ENCODE measurements around the gene TUBGCP6. TPM values are rescaled to one million over a fixed set of nuclear protein-coding genes. Genes with fewer than 3 reads are reported as not detected.

TUBGCP6 gene
- total RNA-seq, 4 donors from 2014 or later = 18.7 to 27.4 (median 19.2) TPM

DNA sequence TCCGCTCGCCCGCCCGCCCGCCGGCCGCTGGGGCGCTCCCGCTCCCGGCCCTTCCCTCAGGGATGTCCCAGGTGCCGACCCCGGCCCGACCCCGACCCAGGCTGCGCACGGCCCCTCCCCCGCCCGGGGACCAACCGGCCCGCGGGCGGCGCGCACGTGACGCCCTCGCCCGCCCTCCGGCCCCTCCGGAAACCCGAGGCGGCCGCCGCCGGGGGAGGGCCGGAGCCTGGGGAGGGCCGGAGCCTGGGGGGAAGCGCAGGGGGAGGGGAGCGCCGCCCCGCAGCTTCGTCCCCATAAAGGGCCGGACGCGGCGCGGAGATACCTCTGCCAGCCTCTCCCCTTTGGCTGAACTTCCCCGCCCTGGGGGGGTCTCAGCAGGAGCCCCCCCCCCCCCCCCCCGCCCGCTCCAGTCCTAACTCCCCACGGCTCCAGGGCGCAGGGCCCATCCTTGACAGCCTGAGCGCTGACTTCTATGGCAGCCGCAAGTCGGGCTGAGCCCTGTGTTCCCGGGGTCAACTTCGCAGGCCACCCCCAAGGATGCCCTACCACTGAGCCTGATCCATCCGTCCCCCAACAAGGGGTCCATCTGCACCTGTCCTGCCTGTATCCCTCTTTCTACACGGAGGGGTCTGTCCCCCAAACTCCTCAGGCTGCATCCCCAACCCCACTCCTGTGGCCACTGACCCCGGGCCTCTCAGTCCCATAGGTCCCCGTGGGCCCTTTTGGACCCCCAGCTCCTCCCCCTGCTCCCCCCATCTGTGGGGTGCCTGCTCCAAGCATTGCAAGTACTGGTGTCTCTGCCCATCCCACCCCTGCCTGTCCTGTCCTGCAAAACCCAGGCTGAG, 17.0 kb upstream of the TUBGCP6 start, which contains the start of gene MAPK12:
MAPK12 (minus strand) TSS at position 69 of the 845 bp plus-strand sequence. CDS start 174 bp downstream, outside the sequence.
- in situ Hi-C loops (cut with MboI; ENCODE audit: low sequenced_read_pairs in 4 of 4) = no loop called here
- peak; percentile 55 to 84 for DNase-seq
- Histone ChIP-seq H3K36me3 (no peaks in the 10 kb centered on the region), H3K27me3 (no peaks in the 10 kb centered on the region), H3K4me1 (peaks cover 32 to 56% of the 10 kb centered on the region in 2 donors), H3K27ac (peak within 1 kb of the TSS; percentile 96 to 99 (median 98)), H3K4me3 (peak within 1 kb of the TSS; percentile 67 to 85 (median 72)), H3K9me3 (no peaks in the 10 kb centered on the region)
- ATAC-seq = peak; percentile 16 to 23
- no peak for TF ChIP-seq CTCF (IDR thresholded peaks at IDR 0.05 in 4 of 5, conservative IDR thresholded peaks at IDR 0.05 in 1 of 5)
- peak; percentile 86 to 96 for TF ChIP-seq POLR2A (IDR thresholded peaks at IDR 0.05)
- intact Hi-C loops (cut with DNase I; ENCODE audit: low total_unique reads) = no loop called here

DNA sequence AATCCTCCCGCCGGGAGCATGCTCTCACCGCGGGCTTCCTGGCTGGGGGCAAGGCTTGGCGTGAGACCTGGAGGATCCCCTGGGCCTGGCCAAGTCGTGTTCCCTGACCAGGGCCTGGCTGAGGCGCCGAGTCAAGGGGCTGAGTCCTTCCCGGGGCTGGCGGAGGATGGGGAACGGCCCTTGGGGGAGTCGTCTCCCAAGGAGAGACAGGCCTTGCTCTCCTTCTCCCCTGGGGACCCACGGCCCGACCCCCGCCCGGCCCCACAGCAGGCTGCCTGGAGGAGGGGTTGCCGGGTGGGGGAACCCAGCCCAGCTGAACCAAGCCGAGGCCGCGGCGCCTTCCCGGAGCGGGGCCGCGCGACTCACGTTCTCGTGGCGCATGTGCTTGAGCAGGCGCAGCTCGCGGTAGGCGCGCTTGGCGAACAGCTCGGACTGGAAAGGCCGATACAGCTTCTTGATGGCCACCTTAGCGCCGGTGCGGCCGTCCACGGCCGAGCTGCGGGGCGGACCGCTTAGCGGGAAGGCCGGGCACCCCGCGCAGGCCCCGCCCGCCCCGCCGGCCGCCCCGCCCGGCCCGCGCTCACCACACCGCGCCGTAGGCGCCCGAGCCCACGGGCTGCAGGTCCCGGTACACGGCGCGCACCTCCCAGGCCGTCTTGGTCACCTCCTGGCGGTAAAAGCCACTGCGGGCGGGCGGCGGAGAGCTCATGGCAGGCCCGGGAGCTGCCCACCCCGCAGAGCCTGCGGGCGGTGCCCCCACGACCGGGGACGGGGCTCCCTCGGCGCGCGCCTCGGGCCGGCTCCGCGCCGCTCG, 16.2 kb upstream of the TUBGCP6 start:
- DNase-seq (peak in 1 of 2 donors; percentile 46), ATAC-seq (peak in 1 of 2 donors; percentile 2)
- in situ Hi-C loops (cut with MboI; ENCODE audit: low sequenced_read_pairs in 4 of 4) (no loop called here), intact Hi-C loops (cut with DNase I; ENCODE audit: low total_unique reads) (no loop called here)
- H3K4me1 ChIP-seq = peaks cover 40 to 62% of the 10 kb centered on the region in 2 donors
- H3K9me3 ChIP-seq = no peaks in the 10 kb centered on the region
- H3K27ac ChIP-seq = peak overlapping the region; percentile 93 to 99 (median 98)
- no peaks in the 10 kb centered on the region for H3K27me3 ChIP-seq
- TF ChIP-seq CTCF (IDR thresholded peaks at IDR 0.05 in 4 of 5, conservative IDR thresholded peaks at IDR 0.05 in 1 of 5) (no peak), POLR2A (IDR thresholded peaks at IDR 0.05) (no peak)
- peak overlapping the region; percentile 67 to 85 (median 72) for H3K4me3 ChIP-seq
- peaks cover 0 to under 1% of the 10 kb centered on the region in 2 donors for H3K36me3 ChIP-seq

DNA sequence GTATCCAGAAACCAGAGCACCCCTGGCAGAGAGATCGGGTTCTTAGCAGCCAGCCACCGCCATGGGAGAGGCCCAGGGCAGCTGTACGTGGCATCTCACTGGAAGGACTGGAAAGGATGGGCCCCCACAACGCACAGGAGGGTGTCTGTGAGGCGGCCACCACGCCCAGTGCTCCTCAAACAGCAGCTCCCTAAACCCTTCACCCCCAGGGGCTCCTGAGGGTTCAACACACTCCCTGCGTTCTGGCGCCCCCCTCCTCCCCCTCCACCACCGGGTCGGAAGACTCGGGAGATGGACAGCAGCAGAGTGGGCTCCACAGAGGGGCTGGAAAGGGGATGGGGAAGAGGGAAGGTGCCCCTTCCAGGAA, 15.6 kb upstream of the TUBGCP6 start:
- TF ChIP-seq CTCF (IDR thresholded peaks at IDR 0.05 in 4 of 5, conservative IDR thresholded peaks at IDR 0.05 in 1 of 5) (no peak), POLR2A (IDR thresholded peaks at IDR 0.05) (no peak)
- in situ Hi-C loops (cut with MboI; ENCODE audit: low sequenced_read_pairs in 4 of 4) (no loop called here), intact Hi-C loops (cut with DNase I; ENCODE audit: low total_unique reads) (no loop called here)
- Histone ChIP-seq H3K36me3 (peaks cover 0 to 4% of the 10 kb centered on the region in 2 donors), H3K27ac (peak overlapping the region; percentile 93 to 99 (median 98)), H3K27me3 (no peaks in the 10 kb centered on the region), H3K4me3 (peak overlapping the region; percentile 67 to 85 (median 72)), H3K9me3 (no peaks in the 10 kb centered on the region), H3K4me1 (peaks cover 41 to 63% of the 10 kb centered on the region in 2 donors)
- DNase-seq (peak in 1 of 2 donors; percentile 46), ATAC-seq (no peak)

- TF ChIP-seq POLR2A (IDR thresholded peaks at IDR 0.05) (peak in 1 of 2 donors; percentile 36), CTCF (IDR thresholded peaks at IDR 0.05 in 4 of 5, conservative IDR thresholded peaks at IDR 0.05 in 1 of 5) (no peak)
- intact Hi-C loops (cut with DNase I; ENCODE audit: low total_unique reads) = loop anchor here (2.0 kb wide), 1 partner anchor 297 kb away; no protein-coding TSS in a partner anchor
Measured at GRCh38 chr22:50259302-50259701, 14.5 kb upstream of the TUBGCP6 start.

More at GRCh38 chr22:50259302-50259701, 14.5 kb upstream of the TUBGCP6 start:
- in situ Hi-C loops (cut with MboI; ENCODE audit: low sequenced_read_pairs in 4 of 4) = loop anchor here in 2 of 4 donors (10.0 kb wide), 2 partner anchors 65 to 75 kb away; partner anchors contain the start of gene DENND6B (in 1 of the 2)
- Histone ChIP-seq H3K9me3 (no peaks in the 10 kb centered on the region), H3K4me3 (peak overlapping the region; percentile 27 to 77 (median 50)), H3K36me3 (peaks cover 0 to 8% of the 10 kb centered on the region in 2 donors), H3K4me1 (peaks cover 41 to 63% of the 10 kb centered on the region in 2 donors), H3K27me3 (no peaks in the 10 kb centered on the region), H3K27ac (peak overlapping the region; percentile 93 to 99 (median 98))
- ATAC-seq (peak; percentile 20 to 21), DNase-seq (peak; percentile 64 to 85)

Measured in gastrocnemius medialis (tissue), 4 donors.